T1000 (cell line): Measurements from ENCODE around the gene PRSS21.

Experiments used
- DNase-seq: peaks from one replicate; lab custom pipeline; 2025; ENCODE audit warnings: mixed read lengths; lab: John Stamatoyannopoulos, UW

PRSS21 gene

DNA sequence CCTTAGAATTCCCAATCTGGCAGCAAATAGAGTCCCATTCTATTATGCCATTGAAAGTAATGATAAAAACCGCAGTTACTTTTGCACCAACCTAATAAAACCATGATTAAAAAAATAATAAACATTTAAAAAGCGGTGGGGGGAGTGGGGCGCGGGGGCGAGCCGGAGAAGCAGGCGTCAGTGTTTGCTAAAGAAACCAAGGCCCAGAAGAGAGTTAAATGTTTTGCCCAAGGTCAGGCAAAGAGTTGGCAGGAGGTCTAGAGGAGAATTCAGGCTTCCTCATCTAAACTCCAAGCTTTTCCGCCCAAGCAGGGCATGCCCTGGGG is 50.6 kb downstream of the PRSS21 start:
- DNase-seq: no peak

DNA sequence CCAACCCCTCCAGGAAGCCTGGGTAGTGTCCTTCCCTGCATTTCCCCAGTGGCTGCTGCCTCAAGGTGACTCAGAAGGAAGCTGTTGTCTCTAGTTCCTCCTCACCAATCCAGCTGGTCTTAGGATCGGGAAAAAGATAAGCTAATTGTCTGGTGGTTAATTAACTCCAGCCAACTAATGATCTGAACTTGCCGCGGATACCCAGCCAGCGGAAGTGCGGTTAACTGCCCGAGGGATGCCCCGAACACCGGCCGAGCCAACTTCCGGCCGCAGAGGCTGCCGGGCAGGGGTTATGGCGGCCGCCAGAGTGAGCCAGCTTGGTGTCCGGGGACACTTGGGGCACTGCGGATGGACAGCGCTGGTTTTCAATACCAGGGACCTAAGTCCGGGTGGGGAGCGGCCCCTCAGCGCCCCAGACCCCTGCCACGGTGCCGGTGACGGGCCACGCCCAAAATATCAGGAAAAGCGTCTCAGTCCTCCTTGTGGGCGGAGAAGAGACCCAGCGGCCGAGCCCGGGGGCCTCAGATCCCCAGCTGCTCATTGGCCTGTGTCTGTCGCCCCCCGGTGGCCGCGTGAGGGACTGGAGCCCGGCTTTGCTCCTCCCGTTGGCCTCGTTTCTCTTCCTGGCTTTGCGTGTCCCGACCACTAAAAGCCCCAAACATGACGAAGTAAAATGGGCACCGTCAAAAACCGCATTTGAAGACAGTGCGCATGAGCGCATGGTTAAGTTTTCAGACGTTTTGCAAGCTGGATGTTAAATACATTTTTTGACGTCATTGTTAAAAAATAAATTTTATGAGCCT is 51.2 kb downstream of the PRSS21 start:
- DNase-seq: peak; percentile 96
